GM12878 (cell line): Measurements from ENCODE around the gene TEKT2. TPM values are rescaled to one million over a fixed set of nuclear protein-coding genes. Genes with fewer than 3 reads are reported as not detected.

Source experiments
- ATAC-seq: fragments of 200-7000 bp; cut with Tn5 transposase; 3 replicates; pipeline ENCODE4 v1.9.1; 2020; ENCODE audit warnings: mild to moderate bottlenecking, moderate library complexity
- BruUV-seq: library from RNA; stranded (reverse); fragments of 400-500 nt; replicated peaks from 2 replicates; lab custom pipeline; 2021; lab: Mats Ljungman, UMichigan
- CTCF ChIA-PET: fragments of 300-600 bp; sonication (Branson Sonifier 250); formaldehyde crosslinking; extraction: SDS; loops from one replicate; lab custom pipeline; 2021; ENCODE audit warnings: inconsistent platforms; lab: Yijun Ruan, JAX
- POLR2A ChIA-PET: fragments of 350-600 bp; formaldehyde crosslinking; extraction: SDS; loops from one replicate; lab custom pipeline; 2021; ENCODE audit warnings: inconsistent platforms; lab: Charles Lee
- RAD21 ChIA-PET: fragments of 300-600 bp; sonication (Branson Sonifier 250); formaldehyde crosslinking; loops from one replicate; lab custom pipeline; 2023; ENCODE audit warnings: antibody characterized with exemption; ENCODE audit not compliant: unreplicated experiment; lab: Charles Lee
- SMC1A ChIA-PET: fragments of 300-600 bp; sonication (Branson Sonifier 250); formaldehyde crosslinking; loops from one replicate; lab custom pipeline; 2023; ENCODE audit not compliant: unreplicated experiment, uncharacterized antibody; lab: Charles Lee
- DNase-seq: peaks from one replicate; pipeline ENCODE4 v3.0.0-alpha.2; 2011; ENCODE audit warnings: low read depth, low spot score
- FAIRE-seq: peaks from 3 replicates; lab custom pipeline; 2011; peaks lifted over from hg19 to GRCh38; lab: Jason Lieb, UNC
- H2AFZ ChIP-seq: 2 replicates; pipeline ENCODE4 v1.6.0; 2011; ENCODE audit warnings: low read depth, low read length, control low read depth; ENCODE audit not compliant: control insufficient read depth
- H3K27ac ChIP-seq: 2 replicates; pipeline ENCODE4 v1.5.1; 2011; ENCODE audit warnings: control low read depth; ENCODE audit not compliant: control insufficient read depth, insufficient read depth
- H3K27me3 ChIP-seq, 2 experiments: replicated peaks in 1 of 2; 2 replicates each; pipeline versions ENCODE4 v1.6.0 to v1.6.1; 2011; ENCODE audit warnings: low read length in 1 of 2; ENCODE audit not compliant: control insufficient read depth in 2 of 2, insufficient read depth in 2 of 2
- H3K36me3 ChIP-seq, 2 experiments: 2 replicates each; pipeline ENCODE4 v1.5.1; 2011; ENCODE audit warnings: low read length in 1 of 2; ENCODE audit not compliant: control insufficient read depth in 2 of 2, insufficient read depth in 2 of 2
- H3K4me1 ChIP-seq: 2 replicates; pipeline ENCODE4 v1.6.1; 2011; ENCODE audit warnings: mild to moderate bottlenecking, low read length, moderate library complexity, mixed read lengths; ENCODE audit not compliant: control insufficient read depth, insufficient read depth
- H3K4me2 ChIP-seq: 2 replicates; pipeline ENCODE4 v1.6.0; 2011; ENCODE audit warnings: control low read depth; ENCODE audit not compliant: control insufficient read depth, insufficient read depth
- H3K4me3 ChIP-seq: fragments of 200-600 bp; sonication (generic); 2 replicates; pipeline ENCODE4 v1.5.1; 2016
- H3K79me2 ChIP-seq: 2 replicates; pipeline ENCODE4 v1.6.0; 2011; ENCODE audit warnings: low read length; ENCODE audit not compliant: control insufficient read depth, insufficient read depth
- H3K9ac ChIP-seq: 2 replicates; pipeline ENCODE4 v1.8.0; 2011; ENCODE audit warnings: low read length, control low read depth, mixed read lengths; ENCODE audit not compliant: control insufficient read depth, insufficient read depth
- H3K9me3 ChIP-seq: replicated peaks from 3 replicates; pipeline ENCODE4 v1.5.1; 2011; ENCODE audit warnings: mild to moderate bottlenecking, low read length; ENCODE audit not compliant: control insufficient read depth, insufficient read depth
- H4K20me1 ChIP-seq: 2 replicates; pipeline ENCODE4 v1.6.0; 2011; ENCODE audit not compliant: control insufficient read depth, insufficient read depth
- BACH1 ChIP-seq: fragments of 450-650 bp; IDR thresholded peaks from 2 replicates; pipeline ENCODE4 v1.6.1; 2017; ENCODE audit warnings: mild to moderate bottlenecking, borderline replicate concordance
- BRCA1 ChIP-seq: IDR thresholded peaks from 2 replicates; pipeline ENCODE4 v1.6.1; 2011; ENCODE audit warnings: low read depth, low read length, improper control_type of control experiment
- CBFB ChIP-seq: IDR thresholded peaks from 2 replicates; pipeline ENCODE4 v1.6.1; 2016; ENCODE audit warnings: antibody characterized with exemption, low read depth
- CEBPB ChIP-seq, 2 experiments: fragments of 150-350 bp in 1 of 2; IDR thresholded peaks; 2 replicates each; pipeline ENCODE4 v1.6.1; 2012 to 2014; ENCODE audit warnings: low read depth in 2 of 2, low read length in 2 of 2, borderline replicate concordance in 1 of 2, inconsistent platforms in 1 of 2
- EP300 ChIP-seq, 2 experiments: fragments of 150-350 bp in 1 of 2; IDR thresholded peaks; 2 replicates each; pipeline ENCODE4 v1.6.1; 2011 to 2012; ENCODE audit warnings: low read depth in 2 of 2, low read length in 2 of 2, borderline replicate concordance in 1 of 2, improper control_type of control experiment in 1 of 2, inconsistent platforms in 1 of 2; ENCODE audit not compliant: control insufficient read depth in 1 of 2
- HDAC6 ChIP-seq: fragments of 200-600 bp; sonication (generic); IDR thresholded peaks from one replicate; pipeline ENCODE4 v1.8.0; 2017; ENCODE audit warnings: antibody characterized with exemption; ENCODE audit not compliant: unreplicated experiment
- JUND ChIP-seq: IDR thresholded peaks from 2 replicates; pipeline ENCODE4 v1.6.1; 2012; ENCODE audit warnings: low read depth, mild to moderate bottlenecking, low read length, improper control_type of control experiment, moderate library complexity
- MEF2A ChIP-seq: IDR thresholded peaks from 2 replicates; pipeline ENCODE4 v1.6.1; 2011; ENCODE audit warnings: low read depth, mild to moderate bottlenecking, low read length, moderate library complexity; ENCODE audit not compliant: insufficient read depth
- NFYA ChIP-seq: IDR thresholded peaks from 2 replicates; pipeline ENCODE4 v1.6.1; 2011; ENCODE audit warnings: low read depth, mild to moderate bottlenecking, low read length, improper control_type of control experiment, borderline replicate concordance
- RAD21 ChIP-seq: IDR thresholded peaks from 2 replicates; pipeline ENCODE4 v1.6.1; 2011; ENCODE audit warnings: mild to moderate bottlenecking, low read depth, low read length, moderate library complexity; ENCODE audit not compliant: insufficient read depth
- RELA ChIP-seq: fragments of 450-650 bp; IDR thresholded peaks from 2 replicates; pipeline ENCODE4 v1.8.0; 2014; ENCODE audit warnings: borderline replicate concordance; ENCODE audit not compliant: partially characterized antibody
- SMARCA5 ChIP-seq: fragments of 450-650 bp; IDR thresholded peaks from 2 replicates; pipeline ENCODE4 v1.6.1; 2017; ENCODE audit warnings: mild to moderate bottlenecking
- TBL1XR1 ChIP-seq: IDR thresholded peaks from 2 replicates; pipeline ENCODE4 v1.6.1; 2012; ENCODE audit warnings: low read depth, low read length, improper control_type of control experiment
- WGBS: methylation state at CpG from one replicate; pipeline ENCODE4 v1.1.6; 2016; ENCODE audit warnings: low lambda C conversion rate; ENCODE audit not compliant: insufficient replicate concordance, insufficient coverage; ENCODE audit errors: missing lambda C conversion rate; 5-methylcytosine and 5-hydroxymethylcytosine counted together
- in situ Hi-C: fragments of 300-500 bp; cut with MboI; formaldehyde crosslinking; loops from 9 replicates; pipeline ENCODE4 v1.14.3; 2018; ENCODE audit warnings: mixed read lengths
- intact Hi-C: fragments of 100-400 bp; cut with micrococcal nuclease; formaldehyde crosslinking; loops from one replicate; pipeline ENCODE4 v1.14.2; 2022; ENCODE audit not compliant: unreplicated experiment
- polyA plus RNA-seq, 11 experiments: library from polyadenylated mRNA; depleted of rRNA in 4 of 11; unstranded in 6 of 11; stranded (reverse) in 5 of 11; fragments of >200 nt; fragmentation: Nextera tagmentation in 4 of 11; fragmentation: Illumina TruSeq in 1 of 11; extraction: Ambion mirVana in 4 of 11; extraction: Trizol in 1 of 11; gene quantifications; 1 replicate in 1 of 11; 2 replicates in 10 of 11; pipeline versions ENCODE4 v1.2.1 to v1.2.3, GENCODE V29; 2011 to 2016; ENCODE audit warnings: inconsistent platforms in 2 of 11, missing spikeins in 2 of 11, low read depth in 1 of 11
- total RNA-seq, 4 experiments: library from RNA; depleted of rRNA in 3 of 4; stranded (reverse); fragments of >200 nt in 3 of 4; fragmentation: Illumina TruSeq in 1 of 4; extraction: Trizol in 1 of 4; gene quantifications; 2 replicates each; pipeline versions ENCODE4 v1.2.1 to v1.2.3, GENCODE V29; 2013 to 2021
- TF ChIP-seq, protein P1 (sequence below): IDR thresholded peaks from 2 replicates; pipeline ENCODE4 v1.6.1; 2012; ENCODE audit warnings: low read depth, low read length, improper control_type of control experiment

TEKT2 gene
- total and polyA plus RNA-seq, 10 of the 15 experiments (the other 5 are each of a cell fraction or from before 2014, with no cell fraction given): 0.07 to 0.13 TPM; not detected in 8

DNA sequence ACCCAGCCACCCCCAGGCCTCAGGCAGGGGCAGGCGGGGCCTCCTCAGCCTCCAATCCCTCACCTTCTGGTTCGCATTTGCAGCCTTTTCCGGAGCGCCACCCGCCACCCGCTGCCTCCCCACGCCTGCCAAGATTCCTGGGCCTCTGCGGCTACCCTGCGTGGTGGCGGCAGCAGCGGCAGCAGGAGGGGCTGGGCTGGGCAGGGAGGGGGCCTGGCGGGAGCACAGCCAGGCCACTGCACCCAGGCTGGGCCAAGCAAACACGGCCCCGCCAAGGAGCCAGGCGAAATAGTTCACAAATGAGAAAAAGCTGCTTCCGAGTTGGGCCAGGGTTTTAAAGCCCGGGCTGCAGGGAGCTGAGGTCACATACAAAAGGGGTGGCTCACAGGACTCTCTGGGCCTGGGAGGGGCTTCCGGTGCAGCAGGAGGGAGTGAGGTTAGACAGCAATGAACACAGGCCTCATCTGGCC lies 31.3 kb downstream of the TEKT2 start:
- TF ChIP-seq RAD21 (no peak), MEF2A (no peak), SMARCA5 (no peak), BRCA1 (no peak), EP300 (IDR thresholded peaks at IDR 0.05; ENCODE audit: borderline replicate concordance in 1 of 2, control insufficient read depth in 1 of 2, low read depth in 2 of 2, low read length in 2 of 2) (no peak), CBFB (no peak), HDAC6 (no peak), TBL1XR1 (no peak), NFYA (no peak), RELA (no peak), CEBPB (IDR thresholded peaks at IDR 0.05; ENCODE audit: borderline replicate concordance in 1 of 2, low read depth in 2 of 2, low read length in 2 of 2) (no peak), JUND (no peak), BACH1 (no peak)
- TF ChIP-seq, protein P1, sequence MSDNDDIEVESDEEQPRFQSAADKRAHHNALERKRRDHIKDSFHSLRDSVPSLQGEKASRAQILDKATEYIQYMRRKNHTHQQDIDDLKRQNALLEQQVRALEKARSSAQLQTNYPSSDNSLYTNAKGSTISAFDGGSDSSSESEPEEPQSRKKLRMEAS: no peak
- Histone ChIP-seq H3K4me1 (no peaks in the 10 kb centered on the region), H2AFZ (no peak overlapping the region), H3K36me3 (no peaks in the 10 kb centered on the region), H3K9me3 (no peaks in the 10 kb centered on the region), H3K27ac (no peak overlapping the region), H4K20me1 (no peaks in the 10 kb centered on the region), H3K4me3 (no peak overlapping the region), H3K27me3 (no peaks in the 10 kb centered on the region; a peak in 2 of 4 replicates), H3K79me2 (no peaks in the 10 kb centered on the region), H3K9ac (no peak overlapping the region), H3K4me2 (no peak overlapping the region)
- ChIA-PET SMC1A (interaction anchor here (1.1 kb wide), 1 partner anchor 99 kb away, joined by 3 read pairs; no protein-coding TSS in a partner anchor), CTCF (interaction anchor here (1.1 kb wide), 1 partner anchor 19 kb away, joined by 3 read pairs; no protein-coding TSS in a partner anchor), POLR2A (no interaction called here), RAD21 (interaction anchor here (0.6 to 1.7 kb wide), 2 partner anchors 20 to 340 kb away, joined by 4 to 7 read pairs; no protein-coding TSS in a partner anchor)
- no TSS peak for BruUV-seq
- no peak for DNase-seq
- ATAC-seq: peak; percentile 44; the same call in 2 of the 3 replicates
- intact Hi-C loops (no loop called here), in situ Hi-C loops (no loop called here)
- 64% methylated on average over 18 of the region's 18 CpGs for WGBS
- no peak for FAIRE-seq
